ENCODE results near the gene KIF4B.
"Not testable (repeated sequence)": the region's sequence is repeated elsewhere in the genome, so short reads cannot be mapped to it uniquely, and the experiment has no call there.

The KIF4B gene

GRCh38 chr5:155010881-155011280 lies 2.7 kb upstream of the KIF4B start:
- DNase-seq: no peak

GRCh38 chr5:155015239-155015638 lies 1.7 kb downstream of the KIF4B start:
- no peak for DNase-seq

GRCh38 chr5:155017610-155018009 lies 4.1 kb downstream of the KIF4B start:
- DNase-seq: no peak

- DNase-seq: no peak
These were observed 6.2 kb downstream of the KIF4B start for GRCh38 chr5:155019601-155020226.

GRCh38 chr5:155021842-155022241 lies 8.3 kb downstream of the KIF4B start:
- DNase-seq: no peak

GRCh38 chr5:155023320-155023719 lies 9.8 kb downstream of the KIF4B start:
- no peak for DNase-seq

- DNase-seq: no peak
These were observed 10.5 kb downstream of the KIF4B start for GRCh38 chr5:155024015-155024414.

GRCh38 chr5:155025895-155026294 lies 12.3 kb downstream of the KIF4B start:
- DNase-seq: no peak

- no peak for DNase-seq
These were observed 14.6 kb downstream of the KIF4B start for GRCh38 chr5:155027993-155028629.

GRCh38 chr5:155029240-155029639 lies 15.7 kb downstream of the KIF4B start:
- no peak for DNase-seq

GRCh38 chr5:155034145-155034744 lies 20.7 kb downstream of the KIF4B start:
- DNase-seq: not testable (repeated sequence)

GRCh38 chr5:155035087-155035486 lies 21.5 kb downstream of the KIF4B start:
- DNase-seq: not testable (repeated sequence)

GRCh38 chr5:155040984-155041653 lies 27.6 kb downstream of the KIF4B start:
- no peak for DNase-seq

- DNase-seq: no peak
These were observed 31.0 kb downstream of the KIF4B start for GRCh38 chr5:155044591-155044990.

GRCh38 chr5:155046591-155046990 lies 33.0 kb downstream of the KIF4B start:
- no peak for DNase-seq

GRCh38 chr5:155047818-155048217 lies 34.3 kb downstream of the KIF4B start:
- no peak for DNase-seq

GRCh38 chr5:155049569-155050383 lies 36.2 kb downstream of the KIF4B start:
- no peak for DNase-seq

- DNase-seq: no peak
These were observed 36.9 kb downstream of the KIF4B start for GRCh38 chr5:155050384-155051019.

GRCh38 chr5:155052532-155052931 lies 39.0 kb downstream of the KIF4B start:
- no peak for DNase-seq

- no peak for DNase-seq
These were observed 39.9 kb downstream of the KIF4B start for GRCh38 chr5:155053501-155053900.

GRCh38 chr5:155056644-155057269 lies 43.2 kb downstream of the KIF4B start:
- DNase-seq: no peak

GRCh38 chr5:155057626-155058025 lies 44.1 kb downstream of the KIF4B start:
- DNase-seq: no peak
